Measurements from ENCODE around the gene AFAP1L1.
"Not testable (repeated sequence)": the region's sequence is repeated elsewhere in the genome, so short reads cannot be mapped to it uniquely, and the experiment has no call there.

AFAP1L1 gene

GRCh38 chr5:149262315-149262714 lies 9.3 kb upstream of the AFAP1L1 start:
- DNase-seq, result no peak

GRCh38 chr5:149264439-149265067 lies 7.1 kb upstream of the AFAP1L1 start:
- peak; percentile 72 for DNase-seq

GRCh38 chr5:149265068-149265465 lies 6.6 kb upstream of the AFAP1L1 start:
- no peak for DNase-seq

- no peak for DNase-seq
These were observed 6.1 kb upstream of the AFAP1L1 start for GRCh38 chr5:149265597-149265996.

- no peak for DNase-seq
These were observed 4.3 kb upstream of the AFAP1L1 start for GRCh38 chr5:149267241-149267973.

- no peak for DNase-seq
These were observed 2.6 kb upstream of the AFAP1L1 start for GRCh38 chr5:149268928-149269557.

- DNase-seq, result no peak
These were observed 404 bp upstream of the AFAP1L1 start for GRCh38 chr5:149271195-149271715.

- not testable (repeated sequence) for DNase-seq
These were observed 1.1 kb downstream of the AFAP1L1 start for GRCh38 chr5:149272781-149273180.

- DNase-seq, result no peak
These were observed 1.6 kb downstream of the AFAP1L1 start for GRCh38 chr5:149273237-149273636.

- no peak for DNase-seq
These were observed 2.3 kb downstream of the AFAP1L1 start for GRCh38 chr5:149273950-149274349.

GRCh38 chr5:149274939-149275338 lies 3.3 kb downstream of the AFAP1L1 start:
- no peak for DNase-seq

GRCh38 chr5:149277801-149278200 lies 6.1 kb downstream of the AFAP1L1 start:
- no peak for DNase-seq

- DNase-seq, result no peak
These were observed 7.0 kb downstream of the AFAP1L1 start for GRCh38 chr5:149278451-149279210.

GRCh38 chr5:149279661-149280060 lies 8.0 kb downstream of the AFAP1L1 start:
- DNase-seq, result no peak

- no peak for DNase-seq
These were observed 8.5 kb downstream of the AFAP1L1 start for GRCh38 chr5:149280124-149280523.

GRCh38 chr5:149280802-149281201 lies 9.1 kb downstream of the AFAP1L1 start:
- DNase-seq, result no peak

- DNase-seq, result no peak
These were observed 10.6 kb downstream of the AFAP1L1 start for GRCh38 chr5:149282027-149282965.

GRCh38 chr5:149282966-149283332 lies 11.3 kb downstream of the AFAP1L1 start:
- DNase-seq, result no peak

GRCh38 chr5:149283626-149284480 lies 12.2 kb downstream of the AFAP1L1 start:
- DNase-seq, result no peak

- DNase-seq, result no peak
These were observed 12.8 kb downstream of the AFAP1L1 start for GRCh38 chr5:149284501-149284900.

- DNase-seq, result no peak
These were observed 13.5 kb downstream of the AFAP1L1 start for GRCh38 chr5:149285153-149285552.

All from CD4-positive, alpha-beta T cell treated with Interleukin-6 for 4 hours (primary cell).